Measurements from ENCODE around the gene CACNA1S. TPM values are rescaled to one million over a fixed set of nuclear protein-coding genes. Genes with fewer than 3 reads are reported as not detected.

Gene CACNA1S
- total and polyA plus RNA-seq, 2 of the 4 experiments (the other 2 are of a cell fraction), result not detected

- H3K23ac ChIP-seq (ENCODE audit: low read depth, low read length), result no peak overlapping the region
- H2AK9ac ChIP-seq (replicated peaks; ENCODE audit: low read depth, low read length, poor library complexity), result no peak overlapping the region
- BruUV-seq (replicated peaks), result no TSS peak
- intact Hi-C loops (cut with micrococcal nuclease), result no loop called here
- 90% methylated on average over 3 of the region's 7 CpGs; no CpG with 5 or more reads in 1 of the 2 experiments for WGBS, 2 experiments (ENCODE audit: extremely low coverage in 2 of 2, insufficient read length in 1 of 2)
- in situ Hi-C loops (cut with MboI; ENCODE audit: low sequenced_read_pairs), result no loop called here
- no peaks in the 10 kb centered on the region for H3K36me3 ChIP-seq (ENCODE audit: control insufficient read depth, insufficient read depth, low read length)
- H3K14ac ChIP-seq (replicated peaks; ENCODE audit: low read depth, low read length), result no peak overlapping the region
- no peak overlapping the region for H2BK120ac ChIP-seq (ENCODE audit: low read depth, low read length)
- CTCF ChIA-PET, result no interaction called here
- H4K8ac ChIP-seq (ENCODE audit: low read depth in 2 of 2, low read length in 2 of 2), result no peak overlapping the region
- no peaks in the 10 kb centered on the region for H3K4me1 ChIP-seq (ENCODE audit: control insufficient read depth, insufficient read depth, low read length)
- no peak overlapping the region for H3K4ac ChIP-seq (ENCODE audit: low read depth, low read length)
- TF ChIP-seq RAD21 (IDR thresholded peaks at IDR 0.05; ENCODE audit: low read length) (no peak), MXI1 (IDR thresholded peaks at IDR 0.05; ENCODE audit: borderline replicate concordance, low read depth, low read length) (no peak), FOS (IDR thresholded peaks at IDR 0.05; ENCODE audit: low read depth, low read length) (no peak), RFX5 (IDR thresholded peaks at IDR 0.05; ENCODE audit: low read depth, low read length) (no peak), CEBPB (IDR thresholded peaks at IDR 0.05; ENCODE audit: low read depth, low read length) (no peak), CHD1 (IDR thresholded peaks at IDR 0.05; ENCODE audit: low read depth, low read length) (no peak), POLR2A (IDR thresholded peaks at IDR 0.05; ENCODE audit: low read depth, low read length) (no peak)
- no peaks in the 10 kb centered on the region for H3K79me1 ChIP-seq (ENCODE audit: low read depth in 1 of 2, low read length in 2 of 2)
- dilution Hi-C loops (cut with HindIII; ENCODE audit: low sequenced_read_pairs, unreplicated experiment), result no loop called here
- no peak overlapping the region for H2BK15ac ChIP-seq (ENCODE audit: low read depth, low read length)
- no peak overlapping the region for H2AK5ac ChIP-seq (ENCODE audit: low read depth, low read length)
- peaks cover 81% of the 10 kb centered on the region for H3K27me3 ChIP-seq (ENCODE audit: control insufficient read depth, insufficient read depth, low read length)
- ATAC-seq (ENCODE audit: low read depth), result no peak
- POLR2A ChIA-PET (ENCODE audit: unreplicated experiment), result no interaction called here
- H3K9ac ChIP-seq (ENCODE audit: low read depth, low read length), result no peak overlapping the region
- H3K9me3 ChIP-seq (ENCODE audit: control insufficient read depth, insufficient read depth, low read length), result no peaks in the 10 kb centered on the region
- H2BK20ac ChIP-seq (ENCODE audit: low read depth, low read length), result no peak overlapping the region
- H4K91ac ChIP-seq (ENCODE audit: insufficient read depth, low read depth, low read length), result no peak overlapping the region
- H3K4me3 ChIP-seq (ENCODE audit: insufficient read depth, low read depth, low read length), result no peak overlapping the region
- H4K5ac ChIP-seq (ENCODE audit: low read depth, low read length), result no peak overlapping the region
- DNase-seq, result no peak
- H4K20me1 ChIP-seq (ENCODE audit: insufficient read depth, low read length), result no peaks in the 10 kb centered on the region
- no peak overlapping the region for H3K18ac ChIP-seq (ENCODE audit: low read depth, low read length)
- H3K27ac ChIP-seq (ENCODE audit: insufficient read depth, low read length), result no peak overlapping the region
- H3K9me1 ChIP-seq (ENCODE audit: insufficient read depth, low read length), result no peaks in the 10 kb centered on the region
- H3K56ac ChIP-seq (ENCODE audit: extremely low read depth, insufficient read depth, low read length), result no peak overlapping the region
- no peak overlapping the region for H3K4me2 ChIP-seq (ENCODE audit: low read depth, low read length)
- no peak overlapping the region for H2BK5ac ChIP-seq (ENCODE audit: low read depth, low read length, poor library complexity, severe bottlenecking)
- no peak overlapping the region for H2AFZ ChIP-seq (replicated peaks; ENCODE audit: low read length, poor library complexity)
Observed at GRCh38 chr1:201093561-201093960, 18.7 kb downstream of the CACNA1S start.

All from IMR-90 (cell line).